Liver (tissue), 3 donors: ENCODE data around the gene GPT2.

Experiments
- CTCF ChIP-seq: fragments of 150-350 bp; IDR thresholded peaks from 2 replicates; pipeline ENCODE4 v1.5.1; 2017; ENCODE audit warnings: improper control_type of control experiment, low read depth, low read length; ENCODE audit not compliant: missing input control
- TAF1 ChIP-seq: conservative IDR thresholded peaks from 2 replicates; pipeline ENCODE4 v1.6.1; 2016; ENCODE audit warnings: antibody characterized with exemption, mild to moderate bottlenecking
- donor health status: healthy.
- donor health status: healthy.

- TF ChIP-seq CTCF (no peak), TAF1 (no peak)
Observed at GRCh38 chr16:46889245-46889941, 5.2 kb downstream of the GPT2 start.
